Left kidney (tissue), 8 donors: ENCODE results near the gene TNRC6B. TPM values are rescaled to one million over a fixed set of nuclear protein-coding genes. Genes with fewer than 3 reads are reported as not detected.
"Not testable (repeated sequence)": the region's sequence is repeated elsewhere in the genome, so short reads cannot be mapped to it uniquely, and the experiment has no call there.

Experiments used
- DNase-seq: peaks from one replicate; pipeline ENCODE4 v3.0.0-alpha.2; 2013
- long read RNA-seq, 8 donors: transcript quantifications; one replicate each; lab custom pipeline, GENCODE V29; 2026
- polyA plus RNA-seq: library from polyadenylated mRNA; unstranded; fragments of 120-200 nt; gene quantifications from one replicate; pipeline ENCODE4 v1.2.1, GENCODE V29; 2013; ENCODE audit not compliant: insufficient read length

TNRC6B gene, protein sequence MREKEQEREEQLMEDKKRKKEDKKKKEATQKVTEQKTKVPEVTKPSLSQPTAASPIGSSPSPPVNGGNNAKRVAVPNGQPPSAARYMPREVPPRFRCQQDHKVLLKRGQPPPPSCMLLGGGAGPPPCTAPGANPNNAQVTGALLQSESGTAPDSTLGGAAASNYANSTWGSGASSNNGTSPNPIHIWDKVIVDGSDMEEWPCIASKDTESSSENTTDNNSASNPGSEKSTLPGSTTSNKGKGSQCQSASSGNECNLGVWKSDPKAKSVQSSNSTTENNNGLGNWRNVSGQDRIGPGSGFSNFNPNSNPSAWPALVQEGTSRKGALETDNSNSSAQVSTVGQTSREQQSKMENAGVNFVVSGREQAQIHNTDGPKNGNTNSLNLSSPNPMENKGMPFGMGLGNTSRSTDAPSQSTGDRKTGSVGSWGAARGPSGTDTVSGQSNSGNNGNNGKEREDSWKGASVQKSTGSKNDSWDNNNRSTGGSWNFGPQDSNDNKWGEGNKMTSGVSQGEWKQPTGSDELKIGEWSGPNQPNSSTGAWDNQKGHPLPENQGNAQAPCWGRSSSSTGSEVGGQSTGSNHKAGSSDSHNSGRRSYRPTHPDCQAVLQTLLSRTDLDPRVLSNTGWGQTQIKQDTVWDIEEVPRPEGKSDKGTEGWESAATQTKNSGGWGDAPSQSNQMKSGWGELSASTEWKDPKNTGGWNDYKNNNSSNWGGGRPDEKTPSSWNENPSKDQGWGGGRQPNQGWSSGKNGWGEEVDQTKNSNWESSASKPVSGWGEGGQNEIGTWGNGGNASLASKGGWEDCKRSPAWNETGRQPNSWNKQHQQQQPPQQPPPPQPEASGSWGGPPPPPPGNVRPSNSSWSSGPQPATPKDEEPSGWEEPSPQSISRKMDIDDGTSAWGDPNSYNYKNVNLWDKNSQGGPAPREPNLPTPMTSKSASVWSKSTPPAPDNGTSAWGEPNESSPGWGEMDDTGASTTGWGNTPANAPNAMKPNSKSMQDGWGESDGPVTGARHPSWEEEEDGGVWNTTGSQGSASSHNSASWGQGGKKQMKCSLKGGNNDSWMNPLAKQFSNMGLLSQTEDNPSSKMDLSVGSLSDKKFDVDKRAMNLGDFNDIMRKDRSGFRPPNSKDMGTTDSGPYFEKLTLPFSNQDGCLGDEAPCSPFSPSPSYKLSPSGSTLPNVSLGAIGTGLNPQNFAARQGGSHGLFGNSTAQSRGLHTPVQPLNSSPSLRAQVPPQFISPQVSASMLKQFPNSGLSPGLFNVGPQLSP (N-terminal part only)
- polyA plus RNA-seq, result 19.3 TPM
- long read RNA-seq, donor 1, result 0 reads
- long read RNA-seq, donor 2, partial matches to known transcripts, result 28 of 28 reads
- long read RNA-seq, donor 2, other reads (novel, unspliced or antisense), result 0 of 28 reads
- long read RNA-seq, donor 3, partial matches to known transcripts, result 21 of 21 reads
- long read RNA-seq, donor 3, other reads (novel, unspliced or antisense), result 0 of 21 reads
- long read RNA-seq, donor 4, result 0 reads
- long read RNA-seq, donor 5, result 0 reads
- long read RNA-seq, donor 6, partial matches to known transcripts, result 0 of 1 reads
- long read RNA-seq, donor 6, other reads (novel, unspliced or antisense), result 0 of 1 reads
- long read RNA-seq, donor 7, partial matches to known transcripts, result 22 of 23 reads
- long read RNA-seq, donor 7, other reads (novel, unspliced or antisense), result 0 of 23 reads
- long read RNA-seq, donor 8, result 0 reads

- DNase-seq, result peak; percentile 98
Observed at GRCh38 chr22:40177738-40178416, at the start of gene TNRC6B. Gene TNRC6B, plus strand, starts transcription at chr22:40177925. Its CDS starts 211 bp downstream, at chr22:40178136.

GRCh38 chr22:40128989-40129388, 48.7 kb upstream of the TNRC6B start:
- no peak for DNase-seq

GRCh38 chr22:40137132-40137531, 40.6 kb upstream of the TNRC6B start:
- DNase-seq, result no peak

- DNase-seq, result no peak
Observed at GRCh38 chr22:40138866-40139265, 38.9 kb upstream of the TNRC6B start.

DNA sequence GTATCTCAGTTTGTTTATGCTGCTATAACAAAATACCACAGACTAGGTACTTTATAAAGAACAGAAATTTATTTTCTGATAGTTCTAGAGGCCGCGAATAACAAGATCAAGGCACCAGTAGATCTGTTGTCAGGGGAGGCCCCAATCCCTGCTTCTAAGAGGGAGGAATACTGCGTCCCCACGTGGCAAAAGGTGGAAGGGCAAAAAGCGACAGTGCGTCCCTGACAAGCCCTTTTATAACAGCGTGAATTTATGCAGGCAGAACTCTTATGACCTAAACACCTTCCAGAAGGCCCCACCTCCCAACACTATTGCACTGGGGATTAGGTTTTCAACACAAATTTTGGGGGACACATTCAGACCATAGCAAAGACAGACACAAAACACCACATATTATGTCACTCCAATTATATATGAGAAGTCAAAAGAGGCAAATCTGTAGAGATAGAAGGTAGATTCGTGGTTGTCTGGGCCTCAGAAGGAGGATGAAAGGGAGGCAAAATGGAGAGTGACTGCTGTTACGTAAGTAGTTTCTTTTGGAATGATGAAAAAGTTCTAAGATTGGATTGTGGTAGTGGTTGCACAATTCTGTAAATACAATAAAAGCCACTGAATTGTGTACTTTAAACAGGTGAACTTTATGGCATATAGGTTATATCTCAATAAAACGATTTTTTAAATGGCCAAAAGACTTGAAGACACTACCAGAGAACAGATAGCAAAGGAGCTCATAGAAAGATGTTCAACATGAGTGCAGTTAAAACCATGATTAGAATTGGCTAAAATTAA, 30.1 kb upstream of the TNRC6B start:
- DNase-seq, result no peak

DNA sequence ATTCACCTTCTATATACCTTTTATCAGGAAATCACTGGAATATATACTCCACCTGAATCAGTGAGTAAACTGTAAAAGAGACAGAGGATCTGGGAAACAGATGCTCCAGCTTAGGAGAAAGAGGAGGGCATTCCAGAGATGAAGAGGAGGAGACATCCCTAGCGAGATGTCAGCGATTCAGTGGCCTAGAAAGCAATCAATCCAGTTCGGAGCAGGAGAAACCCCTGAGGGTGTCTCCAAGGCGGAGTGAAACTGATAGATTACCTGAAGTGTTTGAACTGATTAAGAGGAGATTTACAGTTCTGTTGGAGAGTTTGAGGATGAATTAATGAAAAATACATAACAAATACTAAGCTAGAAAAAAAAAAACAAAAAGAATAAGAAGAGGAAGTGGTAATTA, 24.5 kb upstream of the TNRC6B start:
- DNase-seq, result no peak

DNA sequence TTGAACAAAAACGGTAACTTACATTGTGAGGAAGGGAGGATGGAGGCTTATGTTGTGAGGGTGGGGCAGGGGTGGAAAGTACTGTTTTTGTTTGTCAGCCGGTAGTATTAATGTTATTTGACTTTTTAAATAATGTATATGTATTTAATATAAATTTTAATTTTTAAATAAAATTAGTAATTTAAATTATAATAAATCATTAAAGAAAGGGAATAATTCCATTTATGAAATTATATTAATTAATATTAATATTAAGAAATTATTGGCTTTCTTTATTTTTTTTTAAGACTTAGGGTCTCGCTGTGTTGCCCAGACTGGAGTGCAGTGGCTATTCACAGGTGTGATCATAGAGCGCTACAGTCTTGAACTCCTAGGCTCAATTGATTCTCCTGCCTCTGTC, 24.0 kb upstream of the TNRC6B start:
- DNase-seq, result no peak

- DNase-seq, result no peak
Observed at GRCh38 chr22:40156001-40156516, 21.7 kb upstream of the TNRC6B start.

DNA sequence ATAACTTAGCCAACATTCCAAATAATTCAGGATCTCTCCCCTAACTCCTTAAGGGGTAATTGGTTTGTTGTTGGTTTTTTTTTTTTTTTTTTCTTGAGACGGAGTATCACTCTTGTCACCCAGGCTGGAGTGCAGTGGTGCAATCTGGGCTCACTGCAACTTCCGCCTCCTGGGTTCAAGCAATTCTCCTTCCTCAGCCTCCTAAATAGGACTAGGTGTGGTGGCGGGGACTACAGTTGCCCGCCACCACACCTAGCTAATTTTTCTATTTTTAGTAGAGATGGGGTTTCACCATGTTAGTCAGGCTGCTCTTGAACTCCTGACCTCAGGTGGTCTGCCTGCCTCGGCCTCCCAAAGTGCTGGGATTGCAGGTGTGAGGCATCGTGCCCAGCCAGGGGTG, 21.0 kb upstream of the TNRC6B start:
- DNase-seq, result not testable (repeated sequence)

DNA sequence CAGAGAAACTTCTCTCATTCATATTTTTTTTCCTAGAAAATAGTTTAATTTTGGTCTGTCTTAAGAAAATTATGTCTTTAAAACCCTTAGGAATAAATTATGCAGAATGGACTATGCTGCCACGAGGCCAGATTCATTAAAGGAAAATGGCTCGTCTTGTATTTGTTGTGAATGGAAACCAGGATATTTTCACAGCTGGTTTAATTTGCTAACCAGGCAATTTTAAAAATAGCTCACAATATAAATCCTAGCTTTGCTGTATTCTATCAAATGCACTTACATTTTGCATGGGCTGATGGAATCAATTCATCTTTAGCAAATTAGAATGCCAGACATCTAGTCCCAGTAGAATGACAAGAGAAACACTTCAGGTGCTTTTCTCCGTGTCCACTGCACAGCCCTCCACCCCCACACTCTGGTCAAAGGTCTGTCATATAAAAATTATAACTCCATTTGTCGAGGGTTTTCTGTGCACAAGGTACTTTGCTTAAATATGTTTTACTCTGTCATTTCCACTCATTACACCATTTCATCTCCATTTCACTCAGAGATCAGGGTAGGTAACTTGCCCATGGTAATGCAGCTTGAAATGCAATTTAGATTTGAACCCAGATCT, 20.3 kb upstream of the TNRC6B start:
- no peak for DNase-seq

GRCh38 chr22:40161194-40161593, 16.5 kb upstream of the TNRC6B start:
- no peak for DNase-seq

GRCh38 chr22:40165537-40165936, 12.2 kb upstream of the TNRC6B start:
- not testable (repeated sequence) for DNase-seq

DNA sequence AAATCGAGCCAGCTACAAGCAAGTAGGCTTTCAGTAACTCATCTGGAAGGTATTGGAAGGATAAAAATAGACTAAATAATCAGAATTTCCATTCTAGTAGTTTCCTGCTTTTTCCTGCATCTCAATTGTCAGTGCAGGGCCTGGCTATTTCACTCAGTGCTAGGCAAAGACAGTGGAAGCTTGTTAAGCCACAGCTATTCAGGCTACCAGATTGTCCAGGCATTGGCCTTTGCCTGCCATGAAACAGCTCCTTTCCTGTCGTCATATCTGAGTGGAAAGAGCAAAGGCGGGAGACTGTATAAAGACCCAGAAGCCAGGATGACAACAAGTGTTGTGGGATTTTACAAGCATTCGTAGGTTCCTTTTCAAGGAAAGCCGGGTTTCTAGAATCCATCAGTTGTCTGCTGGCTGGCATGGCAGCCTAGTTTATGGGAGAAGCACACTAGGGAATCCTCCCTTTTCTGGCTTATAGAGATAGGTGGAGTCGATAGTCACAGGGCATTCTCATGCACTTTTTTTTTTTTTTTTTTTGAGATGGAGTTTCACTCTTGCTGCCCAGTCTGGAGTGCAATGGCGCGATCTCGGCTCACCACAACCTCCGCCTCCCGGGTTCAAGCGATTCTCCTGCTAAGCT, 2.0 kb upstream of the TNRC6B start:
- DNase-seq, result no peak

DNA sequence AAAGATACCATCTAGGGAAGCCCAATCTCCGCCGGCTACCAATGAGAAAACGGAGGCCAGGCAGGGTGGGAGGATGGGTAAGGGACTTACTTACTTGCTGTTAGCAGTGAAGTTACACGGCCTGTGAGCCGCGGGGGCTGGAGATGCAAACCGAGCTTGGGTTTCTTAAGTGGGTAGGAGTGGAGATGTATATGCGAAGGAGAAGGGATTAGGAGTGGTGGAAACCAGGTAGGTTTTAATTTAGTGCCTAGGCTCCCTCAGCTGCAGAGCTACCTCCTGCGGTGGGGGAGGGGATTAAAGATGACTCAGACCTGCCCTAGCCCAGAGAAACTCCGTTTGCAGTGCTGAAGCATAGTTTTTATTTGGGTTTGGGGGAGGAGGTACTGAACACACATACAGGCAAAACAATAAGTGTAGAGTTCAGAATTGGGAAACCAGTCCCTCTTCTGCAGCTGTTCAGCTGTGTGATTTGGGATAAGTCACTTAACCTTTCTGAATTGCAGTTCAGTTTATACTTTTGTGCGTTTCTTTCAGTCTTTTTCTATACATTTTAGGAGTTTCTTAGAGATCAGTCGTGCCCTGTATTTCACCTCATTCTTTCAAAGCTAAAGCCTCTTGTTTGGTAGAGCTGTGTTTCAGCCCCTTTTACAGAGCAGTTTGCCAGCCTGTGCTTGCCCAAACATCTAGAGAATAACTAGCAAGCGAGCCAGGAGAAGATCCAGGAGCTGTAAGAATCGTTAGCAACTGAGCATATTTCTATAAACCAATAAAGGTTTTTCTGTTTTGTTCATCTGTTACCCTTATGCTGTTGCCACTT, 596 bp upstream of the TNRC6B start:
- no peak for DNase-seq

- peak; percentile 82 for DNase-seq
Observed at GRCh38 chr22:40178417-40179409, 988 bp downstream of the TNRC6B start.

DNA sequence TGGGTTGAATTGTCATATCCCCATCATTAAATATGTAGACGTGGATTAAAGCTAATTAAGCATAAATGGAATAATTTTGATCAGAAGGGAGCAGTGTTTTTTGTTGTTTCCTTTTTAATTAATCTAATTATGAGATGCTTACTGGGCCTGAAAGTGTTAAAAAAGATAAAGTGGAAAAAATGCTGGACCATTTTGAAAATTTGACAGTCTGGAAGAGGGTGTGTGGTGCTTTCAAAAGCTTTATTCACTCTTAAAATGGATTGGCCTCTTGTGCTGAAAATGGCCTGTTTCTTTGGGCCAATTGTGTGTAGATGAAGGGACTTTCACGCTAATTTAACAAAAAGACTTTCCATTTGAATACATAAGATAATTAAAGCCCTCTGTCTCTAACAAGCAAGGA, 1.8 kb downstream of the TNRC6B start:
- no peak for DNase-seq
